Measurements from ENCODE around the gene UBE2D2.
"Not testable (repeated sequence)": the region's sequence is repeated elsewhere in the genome, so short reads cannot be mapped to it uniquely, and the experiment has no call there.

UBE2D2 gene

GRCh38 chr5:139584137-139584536 lies 23.0 kb downstream of the UBE2D2 start:
- DNase-seq, result no peak

GRCh38 chr5:139588116-139588515 lies 27.0 kb downstream of the UBE2D2 start:
- not testable (repeated sequence) for DNase-seq

GRCh38 chr5:139588962-139589361 lies 27.8 kb downstream of the UBE2D2 start:
- no peak for DNase-seq

- no peak for DNase-seq
These were observed 31.1 kb downstream of the UBE2D2 start for GRCh38 chr5:139592289-139592688.

GRCh38 chr5:139593076-139593475 lies 31.9 kb downstream of the UBE2D2 start:
- DNase-seq, result not testable (repeated sequence)

GRCh38 chr5:139593716-139594319 lies 32.7 kb downstream of the UBE2D2 start:
- DNase-seq, result no peak

GRCh38 chr5:139597134-139597533 lies 36.0 kb downstream of the UBE2D2 start:
- no peak for DNase-seq

GRCh38 chr5:139598601-139598965 lies 37.4 kb downstream of the UBE2D2 start:
- DNase-seq, result not testable (repeated sequence)

- no peak for DNase-seq
These were observed 39.3 kb downstream of the UBE2D2 start for GRCh38 chr5:139600336-139600949.

GRCh38 chr5:139601429-139601828 lies 40.3 kb downstream of the UBE2D2 start:
- no peak for DNase-seq

- DNase-seq, result not testable (repeated sequence)
These were observed 40.8 kb downstream of the UBE2D2 start for GRCh38 chr5:139601948-139602347.

GRCh38 chr5:139605887-139606286 lies 44.7 kb downstream of the UBE2D2 start:
- DNase-seq, result no peak

GRCh38 chr5:139611703-139612584 lies 50.8 kb downstream of the UBE2D2 start:
- DNase-seq, result no peak

GRCh38 chr5:139619861-139620260 lies 58.7 kb downstream of the UBE2D2 start:
- no peak for DNase-seq

- DNase-seq, result not testable (repeated sequence)
These were observed 64.3 kb downstream of the UBE2D2 start for GRCh38 chr5:139625398-139625797.

GRCh38 chr5:139630855-139631254 lies 69.7 kb downstream of the UBE2D2 start:
- DNase-seq, result no peak

- DNase-seq, result no peak
These were observed 70.5 kb downstream of the UBE2D2 start for GRCh38 chr5:139631520-139632165.

- DNase-seq, result peak; percentile 25 to 76 (median 52)
These were observed 72.3 kb downstream of the UBE2D2 start for GRCh38 chr5:139633295-139634027.

GRCh38 chr5:139634028-139634325 lies 72.8 kb downstream of the UBE2D2 start:
- DNase-seq, result no peak

- DNase-seq, result no peak
These were observed 73.4 kb downstream of the UBE2D2 start for GRCh38 chr5:139634541-139634940.

GRCh38 chr5:139635191-139635590 lies 74.1 kb downstream of the UBE2D2 start:
- DNase-seq, result no peak

GRCh38 chr5:139635606-139636206 lies 74.6 kb downstream of the UBE2D2 start:
- peak in 1 of 6 experiments; percentile 7 for DNase-seq

All from stimulated activated naive CD4-positive, alpha-beta T cell (primary cell).